ENCODE measurements around the gene ANKRD6.

The ANKRD6 gene

DNA sequence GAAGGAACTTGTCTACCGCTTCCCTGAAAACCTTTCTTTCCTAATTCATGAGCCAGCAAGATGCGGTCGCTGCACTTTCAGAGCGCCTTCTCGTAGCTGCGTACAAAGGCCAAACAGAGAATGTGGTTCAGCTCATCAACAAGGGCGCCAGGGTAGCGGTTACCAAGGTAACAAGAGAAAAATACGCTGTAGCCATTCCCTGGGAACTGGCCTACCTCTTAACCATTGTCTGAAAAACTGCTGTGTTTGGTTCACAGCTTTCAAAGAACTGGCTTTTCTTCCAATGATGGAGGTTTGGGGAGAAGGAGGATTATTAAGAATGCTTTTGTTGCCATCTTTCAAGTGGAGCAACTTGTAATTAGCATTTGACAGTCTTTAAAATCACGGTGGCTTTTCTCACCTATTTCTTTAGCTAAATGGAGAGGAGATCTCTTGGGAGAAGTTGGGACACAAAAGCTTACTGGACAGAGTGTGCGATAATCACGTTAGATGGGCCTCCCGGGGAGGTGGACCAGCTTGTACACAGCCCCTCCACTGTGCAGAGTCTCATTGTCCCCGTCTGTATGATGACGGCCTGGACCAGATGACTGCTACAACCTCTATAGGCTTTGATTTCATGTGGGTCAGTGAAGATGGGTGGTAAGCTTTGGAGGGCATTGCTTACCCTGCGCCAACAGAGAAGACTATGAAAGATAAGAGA, 134.1 kb downstream of the ANKRD6 start:
- no peak for DNase-seq

DNA sequence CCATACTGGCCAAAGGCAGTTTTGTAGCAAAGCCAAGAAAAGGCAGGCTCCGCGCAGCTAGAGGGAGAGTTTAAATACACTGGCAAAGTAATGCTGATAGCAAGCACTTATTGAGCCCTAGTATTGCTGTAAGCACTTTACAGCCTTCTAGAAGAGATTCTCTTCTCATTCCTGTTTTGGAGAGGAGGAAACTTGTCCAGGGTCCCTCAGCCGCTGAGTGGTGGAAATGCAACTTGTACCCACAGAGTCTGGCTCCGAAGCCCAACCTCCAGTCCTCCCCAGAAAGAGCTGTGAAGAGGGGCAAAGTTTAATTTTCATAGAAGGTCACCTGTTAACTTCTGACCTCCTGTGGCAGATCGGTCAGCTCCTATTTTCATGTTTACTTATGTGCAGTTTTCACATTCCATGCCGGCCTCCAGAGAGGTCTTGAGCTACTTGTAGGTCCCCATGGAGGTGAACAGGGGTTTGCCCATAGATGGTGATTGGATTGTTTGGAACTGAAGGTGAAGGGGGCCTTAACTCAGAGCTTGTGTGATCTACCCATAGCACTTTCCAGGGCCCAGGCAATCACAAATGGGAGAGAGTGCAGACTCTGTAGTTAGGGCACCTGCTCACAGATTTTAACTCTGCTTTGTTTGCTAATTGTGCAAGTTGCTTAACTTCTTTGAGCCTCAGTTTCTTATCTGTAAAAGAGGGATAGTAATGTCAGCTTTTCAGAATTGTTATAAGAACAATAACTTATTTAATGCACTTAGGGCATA, 134.9 kb downstream of the ANKRD6 start:
- DNase-seq, result no peak

DNA sequence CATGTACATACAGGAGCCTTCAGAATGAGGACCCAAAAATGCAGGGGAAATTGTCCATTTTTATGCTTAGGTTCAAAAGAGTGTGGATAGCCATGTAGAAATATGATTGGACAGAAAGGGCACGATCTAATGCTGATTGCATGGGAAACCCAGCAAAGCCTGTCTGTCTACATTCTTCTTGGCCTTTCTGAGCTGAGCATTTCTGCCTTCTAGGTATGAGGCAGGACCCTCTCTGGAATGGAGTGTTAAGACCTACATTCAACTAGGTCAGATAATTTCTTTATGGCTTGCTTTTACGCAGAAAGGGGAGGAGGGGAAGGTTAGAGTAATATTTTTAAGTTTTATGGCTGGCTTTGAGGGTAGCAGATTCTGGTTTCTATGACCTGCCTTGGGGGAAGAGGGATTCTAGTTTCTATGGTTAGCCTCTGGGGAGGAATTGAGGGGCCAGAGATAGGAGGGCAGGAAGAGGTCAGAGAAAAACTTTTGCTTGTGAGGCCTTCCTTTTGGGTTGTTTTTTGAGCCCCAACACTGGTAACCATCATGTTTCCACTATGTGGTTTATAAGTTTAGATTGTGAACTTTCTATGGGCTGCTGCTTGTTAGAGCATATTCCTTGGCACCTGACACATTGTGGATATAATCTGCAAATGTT, 142.1 kb downstream of the ANKRD6 start:
- DNase-seq, result no peak

DNA sequence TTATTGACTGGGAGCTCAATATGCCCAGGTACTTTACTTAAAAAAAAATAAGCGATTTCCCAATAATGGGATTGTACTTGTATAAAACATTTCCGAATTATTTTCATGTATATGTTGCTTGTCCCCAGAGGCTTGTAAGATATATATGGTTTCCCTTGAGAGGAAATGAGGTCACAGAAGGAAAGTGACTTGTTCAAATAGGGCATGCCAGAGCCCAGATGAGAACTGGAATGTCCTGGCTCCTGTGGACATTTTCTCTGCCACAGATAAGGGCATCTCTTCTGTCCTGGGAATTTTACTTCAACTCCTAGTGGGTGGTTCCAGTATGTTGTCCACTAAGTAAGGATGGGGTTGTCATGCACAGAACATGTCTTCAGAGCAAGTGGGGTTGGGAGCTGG, 142.6 kb downstream of the ANKRD6 start:
- DNase-seq, result no peak

DNA sequence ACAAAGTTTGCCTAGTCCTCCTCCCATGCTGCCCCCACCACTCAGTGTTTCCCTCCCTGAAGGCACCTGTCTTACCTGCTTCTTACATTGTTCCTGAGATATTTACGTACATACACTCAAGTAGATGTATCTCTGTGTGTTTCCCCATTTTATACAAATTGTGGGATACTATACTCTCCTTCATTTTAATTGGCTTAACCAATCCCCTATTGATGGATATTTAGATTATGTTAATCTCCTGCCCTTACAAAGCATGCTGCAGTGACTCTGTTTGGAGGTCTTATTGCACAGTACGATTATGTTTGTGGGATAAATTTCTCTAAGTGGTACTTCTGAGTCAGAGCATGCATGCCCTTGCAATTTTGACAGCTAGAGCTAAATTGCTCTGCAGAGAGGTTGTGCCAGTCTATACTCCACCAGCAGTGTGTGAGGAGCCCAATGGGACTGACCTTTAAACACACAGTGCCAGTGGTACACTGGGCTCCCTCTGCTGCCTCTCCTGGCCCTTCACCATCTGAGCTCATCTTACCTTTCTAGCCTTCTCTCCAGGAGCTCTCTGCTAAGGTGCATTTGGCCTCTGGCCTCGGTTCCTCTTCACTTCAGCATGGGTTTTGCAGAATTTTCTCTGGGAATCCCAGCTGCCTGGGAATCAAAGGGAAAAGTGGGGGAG, 148.2 kb downstream of the ANKRD6 start:
- DNase-seq, result no peak

DNA sequence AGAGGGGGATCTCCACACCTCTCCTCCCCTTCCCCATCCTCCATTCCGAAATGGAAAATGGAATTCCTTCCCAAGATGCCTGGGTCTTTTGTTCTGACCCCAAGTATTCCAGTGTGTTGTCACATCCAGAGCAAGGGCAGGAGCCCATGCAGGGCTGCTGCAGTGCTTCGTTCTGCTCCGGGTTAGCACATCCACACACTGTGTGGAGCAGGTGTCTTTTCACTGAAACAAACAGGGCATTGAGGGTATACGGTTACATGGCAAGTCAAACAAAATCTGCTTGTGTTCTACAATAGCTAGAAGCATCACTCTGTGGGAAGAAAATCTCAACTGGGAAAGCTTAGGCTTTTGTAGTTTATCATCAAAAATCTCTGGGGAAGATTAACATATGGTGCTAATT, 148.7 kb downstream of the ANKRD6 start:
- DNase-seq, result no peak

DNA sequence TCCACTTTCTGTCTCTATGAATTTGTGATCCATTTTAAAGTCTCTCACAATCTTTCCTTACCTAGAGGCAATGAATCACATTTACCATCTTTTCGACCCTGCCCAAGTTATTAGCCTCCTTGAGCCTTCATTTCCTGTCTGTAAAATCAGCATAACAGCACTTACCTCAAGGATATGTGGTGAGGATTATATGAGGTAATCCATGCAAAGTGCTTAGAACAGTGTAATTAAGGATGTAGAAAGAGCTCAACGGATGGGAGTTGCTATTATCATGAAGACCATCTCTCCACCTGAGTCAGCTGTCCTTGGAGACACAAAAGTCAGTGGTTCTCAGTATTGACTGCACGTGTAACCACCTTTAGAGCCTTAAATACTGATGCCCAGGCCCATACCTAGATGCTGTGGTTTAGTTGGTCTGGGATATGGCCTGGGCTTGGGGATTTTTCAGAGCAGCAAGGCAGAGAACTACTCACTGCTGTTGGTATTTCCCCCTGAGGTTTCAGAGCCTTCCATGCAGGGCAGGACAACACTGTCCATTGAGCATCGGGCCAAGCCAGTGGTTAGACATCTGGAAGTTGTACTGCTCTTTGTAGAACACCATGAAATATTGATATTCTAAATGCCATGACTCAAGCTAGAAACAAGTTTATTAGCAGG, 149.8 kb downstream of the ANKRD6 start:
- no peak for DNase-seq

DNA sequence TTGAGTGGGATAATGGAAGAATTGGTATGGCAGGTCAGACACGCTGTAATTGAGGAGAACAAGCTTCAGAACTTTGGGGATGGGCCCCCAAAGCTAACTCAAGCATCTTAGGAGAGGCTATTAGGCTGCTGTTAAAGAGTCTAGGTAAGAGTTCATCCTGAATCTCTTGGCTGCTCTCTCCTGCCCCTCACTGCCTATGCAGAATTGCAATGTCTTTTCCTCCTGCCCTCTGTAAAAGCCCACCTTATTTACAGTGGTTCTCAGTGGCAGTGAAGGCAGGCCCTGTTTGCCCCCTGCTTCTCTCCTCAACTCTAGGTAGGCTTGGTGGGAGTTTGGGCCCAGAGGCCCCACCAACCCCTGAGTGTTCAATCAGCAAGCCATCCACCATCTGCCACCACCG, 150.6 kb downstream of the ANKRD6 start:
- no peak for DNase-seq

DNA sequence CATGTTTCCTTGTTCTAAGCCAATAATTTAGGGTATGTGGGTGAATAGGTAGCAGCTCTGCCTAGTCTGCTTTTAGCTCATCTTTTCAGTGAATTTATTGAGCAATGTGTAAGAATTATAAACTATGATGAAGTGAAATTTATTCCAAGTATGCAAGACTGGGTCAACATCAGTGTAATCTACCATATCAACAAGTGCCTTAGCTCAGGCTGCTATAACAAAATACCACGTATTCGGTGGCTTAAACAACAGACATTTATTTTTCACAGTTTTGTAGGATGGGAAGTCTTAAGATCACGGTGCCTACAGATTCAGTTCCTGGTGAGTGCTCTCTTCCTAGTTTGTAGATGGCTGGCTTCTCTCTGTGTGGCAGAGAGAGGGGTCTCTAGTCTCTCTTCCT, 151.6 kb downstream of the ANKRD6 start:
- no peak for DNase-seq

DNA sequence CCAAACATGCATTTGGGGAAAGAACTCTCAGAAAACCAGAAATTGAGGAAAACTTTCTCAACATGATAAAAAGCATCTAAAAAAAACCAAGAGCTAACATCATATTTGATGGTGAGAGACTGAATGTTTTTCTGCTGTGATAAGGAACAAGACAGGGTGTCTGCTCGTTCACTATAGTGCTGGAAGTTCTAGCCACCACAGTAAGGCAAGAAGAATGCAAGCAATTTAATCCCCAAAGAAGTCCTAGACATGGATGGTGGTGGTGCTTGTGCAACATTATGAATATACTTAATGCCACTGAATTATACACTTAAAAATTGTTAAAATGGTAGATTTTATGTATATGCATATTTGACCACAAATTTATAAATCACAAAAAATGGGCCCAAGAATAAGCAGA, 152.2 kb downstream of the ANKRD6 start:
- DNase-seq, result no peak

DNA sequence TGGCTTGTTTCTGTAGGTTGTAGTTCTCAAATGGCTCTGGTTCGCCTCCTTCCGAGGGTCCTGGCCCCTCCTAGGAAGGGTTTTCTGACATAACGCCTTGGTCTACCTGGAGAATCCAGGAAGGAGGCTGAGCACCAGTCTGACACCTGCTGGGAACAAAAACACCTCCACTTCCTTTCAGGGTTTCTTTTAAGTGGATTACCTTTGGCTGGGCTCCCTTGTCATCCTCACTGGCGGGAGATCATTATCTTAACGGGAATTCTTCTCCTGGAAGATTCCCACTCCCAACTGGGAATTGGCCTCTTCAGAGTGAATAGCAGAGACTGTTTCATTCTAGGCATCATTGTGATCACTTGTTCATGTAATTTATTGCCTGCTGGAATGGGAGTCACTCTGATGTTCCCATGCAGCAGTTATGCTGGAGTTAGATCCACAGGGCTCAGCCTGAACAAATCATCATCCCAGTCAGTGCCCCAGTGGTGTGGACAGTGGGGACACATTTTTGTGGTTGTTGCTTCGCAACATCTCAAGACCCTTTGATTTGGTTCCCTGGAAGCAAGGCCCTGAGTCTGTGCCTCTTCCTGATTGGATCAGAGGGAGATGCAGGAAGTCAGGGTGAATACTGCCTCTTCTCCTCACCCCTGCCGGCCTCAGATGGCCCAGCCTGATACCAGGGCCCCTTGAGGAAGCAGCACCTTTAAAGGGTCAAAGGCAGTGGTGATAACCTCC, 156.5 kb downstream of the ANKRD6 start:
- DNase-seq, result no peak

DNA sequence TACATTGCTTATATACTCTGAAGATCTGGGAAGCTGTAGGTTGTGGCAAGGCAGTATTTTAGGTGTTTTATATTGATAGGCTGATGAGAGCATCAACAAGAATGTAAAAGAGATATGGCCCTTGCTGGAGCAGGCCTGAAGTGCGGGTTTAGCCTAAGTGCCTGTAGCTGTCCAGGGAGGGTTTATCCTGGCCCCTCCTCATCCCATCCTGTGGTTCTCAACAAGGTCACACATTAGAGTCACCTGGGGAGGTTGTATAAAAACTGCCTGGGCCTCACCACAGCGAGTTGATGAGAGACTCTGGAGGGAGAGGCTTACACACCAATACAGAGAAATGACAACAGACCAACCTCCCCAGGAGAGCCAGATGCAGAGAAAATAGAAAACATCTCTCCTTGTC, 157.2 kb downstream of the ANKRD6 start:
- no peak for DNase-seq

DNA sequence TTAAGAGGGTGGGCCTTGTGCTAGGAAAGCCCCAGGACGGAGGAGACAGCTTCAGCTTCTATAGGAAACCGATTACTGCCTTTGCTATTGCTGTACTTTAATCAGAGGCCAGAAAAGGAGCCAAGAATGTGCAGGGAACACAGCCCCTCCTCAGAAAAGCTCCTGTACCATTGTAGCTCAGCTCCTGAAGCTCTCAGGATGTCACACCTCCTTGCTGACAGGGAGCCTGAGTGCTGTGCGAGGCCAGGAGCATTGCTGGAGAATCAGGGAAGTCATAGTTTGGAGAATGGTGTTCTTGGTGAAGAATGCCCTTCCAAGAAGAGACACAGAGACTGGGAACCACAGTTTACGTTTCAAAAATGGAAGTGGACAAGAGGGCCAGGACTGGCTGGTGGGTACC, 158.8 kb downstream of the ANKRD6 start:
- DNase-seq, result no peak

DNA sequence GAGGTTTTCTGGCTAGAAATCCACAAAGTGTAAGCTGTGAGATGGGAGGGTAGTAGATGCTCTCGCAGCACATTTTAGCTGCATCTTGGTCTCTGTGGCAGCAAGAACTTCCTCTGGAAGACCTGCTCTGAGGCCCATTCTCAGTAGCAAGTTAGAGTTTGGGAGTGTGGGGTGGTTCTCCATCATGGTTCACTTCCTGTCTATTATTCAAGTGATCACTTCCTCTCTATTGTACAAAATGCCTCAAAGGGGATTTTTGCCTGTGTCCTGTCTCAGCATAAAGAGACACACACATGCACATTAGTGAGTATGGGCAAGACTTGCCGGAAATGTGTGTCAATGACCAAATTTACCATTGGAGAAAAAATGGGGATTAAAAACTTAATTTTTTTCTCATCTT, 163.1 kb downstream of the ANKRD6 start:
- no peak for DNase-seq

DNA sequence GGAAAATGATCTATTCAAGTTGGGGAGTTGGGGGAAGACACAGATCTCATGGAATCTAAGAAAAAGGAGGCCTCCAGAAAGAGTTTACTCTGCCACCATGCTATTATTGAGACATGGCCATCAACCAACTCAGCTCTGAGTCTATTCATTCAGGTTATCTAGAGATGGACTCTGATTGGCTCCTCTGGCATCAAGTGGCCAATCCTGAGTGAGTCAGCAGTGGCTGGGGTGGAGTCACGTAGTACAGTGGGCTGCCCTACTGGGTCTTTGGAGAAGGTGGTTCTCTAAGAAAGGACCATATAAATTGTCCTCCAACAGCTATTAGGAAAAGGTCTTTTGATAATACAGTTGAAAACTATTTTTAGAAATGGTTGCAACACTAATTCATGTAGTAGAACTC, 163.5 kb downstream of the ANKRD6 start:
- DNase-seq, result no peak

DNA sequence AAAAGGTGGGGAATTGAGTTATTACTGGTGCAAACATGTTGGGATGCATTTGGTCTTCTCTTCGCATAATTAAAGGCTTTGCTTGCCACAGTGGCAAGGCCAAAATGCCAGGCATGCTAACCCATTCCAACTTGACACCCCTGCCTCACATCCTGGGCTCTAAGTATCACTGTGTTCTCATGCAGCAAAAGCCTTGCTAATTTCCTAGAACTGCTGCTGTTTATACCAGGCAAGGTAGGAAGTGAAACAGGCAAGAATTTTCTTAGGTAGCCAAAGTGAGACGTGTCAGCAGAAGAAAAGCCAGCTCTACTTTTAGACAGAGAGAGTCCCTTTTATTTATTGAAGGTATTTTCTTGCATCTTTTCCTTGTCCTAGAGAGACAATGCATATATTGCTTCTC, 164.4 kb downstream of the ANKRD6 start:
- no peak for DNase-seq

DNA sequence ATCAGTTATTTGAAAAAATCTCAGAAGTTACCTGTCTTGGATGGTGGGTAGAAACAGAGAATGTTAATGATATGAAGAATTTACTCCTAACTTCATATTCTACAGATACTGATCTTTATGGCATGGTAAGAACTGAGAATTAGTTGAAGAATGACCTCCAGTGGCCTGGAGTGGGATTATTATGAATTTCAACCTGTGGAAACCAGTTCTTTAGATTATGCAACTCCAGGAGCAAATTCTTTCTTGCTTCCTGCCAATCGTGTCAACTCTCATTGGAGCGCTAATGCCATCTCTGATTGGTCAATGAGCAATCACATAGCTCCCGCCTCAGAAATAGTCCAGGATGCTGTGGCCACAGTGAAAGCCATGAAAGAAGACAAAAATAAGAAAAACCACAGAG, 165.0 kb downstream of the ANKRD6 start:
- no peak for DNase-seq

DNA sequence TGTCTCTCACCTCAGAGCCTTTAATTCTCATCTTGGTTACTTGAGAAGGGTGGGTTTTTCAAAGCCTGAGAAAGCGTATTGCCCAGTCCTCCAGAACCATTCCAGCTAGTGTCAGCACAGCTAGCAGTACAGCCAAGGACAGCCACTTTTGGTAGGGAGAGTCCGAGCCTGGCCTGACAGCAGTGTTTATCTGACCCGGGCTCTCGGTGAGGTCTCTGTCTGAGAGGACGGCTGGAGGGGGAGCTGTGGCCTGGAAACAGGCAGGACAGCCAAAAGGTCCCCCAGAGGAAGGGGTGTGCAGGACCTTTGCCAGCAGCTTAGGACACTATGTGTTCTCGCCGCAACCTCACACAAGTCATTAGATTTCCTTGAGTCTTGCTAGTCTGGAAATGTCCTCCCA, 166.8 kb downstream of the ANKRD6 start:
- no peak for DNase-seq

DNA sequence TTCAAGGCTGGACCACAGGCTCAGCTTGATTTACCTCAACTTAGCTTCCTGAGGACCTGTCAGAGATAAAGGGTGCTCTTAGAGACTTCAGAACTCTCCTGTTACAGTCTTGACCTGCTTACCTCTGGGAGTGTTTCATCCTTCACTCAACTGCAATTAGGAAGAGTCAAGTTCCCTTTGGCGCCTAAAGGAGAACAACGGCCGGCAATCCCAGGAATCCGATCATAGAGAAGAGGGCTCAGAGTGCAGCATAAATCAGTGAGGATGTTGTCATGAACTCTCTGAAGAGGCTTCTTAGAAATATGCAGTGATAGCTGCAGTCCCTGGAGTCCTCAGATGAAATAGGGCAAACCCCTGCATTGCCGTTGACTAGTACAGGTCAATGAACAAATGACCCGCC, 169.2 kb downstream of the ANKRD6 start:
- no peak for DNase-seq

DNA sequence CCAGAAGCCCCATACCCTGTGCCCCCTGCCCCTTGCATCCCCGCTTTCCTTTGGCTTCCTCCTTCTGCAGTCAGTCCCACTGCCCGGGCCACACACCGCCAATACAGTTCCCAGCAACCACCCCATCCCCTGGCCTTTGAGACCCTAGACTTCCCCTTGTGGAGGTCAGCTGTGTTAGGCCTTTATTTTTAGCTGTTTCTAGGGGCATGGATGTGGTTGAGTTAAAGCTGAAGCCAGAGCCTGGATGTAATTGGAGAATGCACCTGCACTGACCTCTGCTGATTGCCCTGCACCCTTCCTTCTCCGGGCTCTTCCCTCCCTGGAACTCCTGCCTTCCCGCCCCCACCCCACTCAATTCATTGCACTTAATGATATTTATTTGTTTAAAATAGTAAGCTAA, 171.7 kb downstream of the ANKRD6 start:
- DNase-seq, result no peak

DNA sequence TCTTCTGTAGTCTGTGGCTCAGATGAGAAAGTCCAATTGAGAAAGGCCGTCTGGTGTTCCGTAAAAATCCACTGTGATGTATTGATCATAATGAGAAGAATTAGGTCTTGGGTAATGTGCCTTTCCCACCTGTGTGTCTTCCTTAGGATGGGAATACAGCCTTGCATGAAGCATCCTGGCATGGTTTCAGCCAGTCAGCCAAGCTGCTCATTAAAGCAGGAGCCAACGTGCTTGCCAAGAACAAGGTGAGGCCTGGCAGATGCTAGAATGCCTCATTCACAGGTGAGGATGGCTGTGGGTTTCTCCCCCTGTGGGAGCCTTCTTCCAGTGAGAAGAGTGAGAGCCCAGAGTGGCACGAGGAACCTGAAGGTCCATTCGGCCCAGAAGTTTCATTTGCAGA, 172.9 kb downstream of the ANKRD6 start:
- DNase-seq, result no peak

DNA sequence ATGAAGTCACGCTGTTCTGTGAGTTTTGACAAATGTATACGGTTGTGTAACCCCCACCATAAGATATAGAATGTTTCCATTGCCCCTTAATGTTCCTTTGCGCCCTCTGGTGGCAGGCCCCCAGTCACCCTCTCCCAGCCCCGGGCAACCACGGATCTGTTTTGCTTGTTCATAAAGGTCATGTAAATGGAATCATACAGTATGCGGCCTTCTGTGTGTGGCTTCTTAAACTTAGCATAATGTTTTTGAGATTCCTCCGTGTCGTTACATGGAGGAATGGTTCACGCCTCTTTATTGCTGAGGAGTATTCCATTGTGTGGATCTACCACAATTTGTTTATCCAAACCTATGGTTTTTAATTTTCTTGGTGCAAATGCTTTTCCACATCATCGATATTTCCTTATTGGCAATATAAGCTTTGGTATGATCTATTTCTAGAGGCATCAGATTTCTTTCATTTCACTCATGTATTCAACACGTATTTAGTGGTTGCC, 177.2 kb downstream of the ANKRD6 start:
- DNase-seq, result no peak
